Stimulated activated CD8-positive, alpha-beta memory T cell treated with anti-CD3 and anti-CD28 coated beads, Interleukin-7, amount 100 ng/mL, for 4 hours (primary cell): ENCODE results near the gene ANO1.
"Not testable (repeated sequence)": the region's sequence is repeated elsewhere in the genome, so short reads cannot be mapped to it uniquely, and the experiment has no call there.

Source experiments
- DNase-seq, 2 donors: peaks; one replicate each; pipeline ENCODE4 v3.0.0-alpha.2; 2020; ENCODE audit warnings: low read depth in 2 of 2

The ANO1 gene

DNA sequence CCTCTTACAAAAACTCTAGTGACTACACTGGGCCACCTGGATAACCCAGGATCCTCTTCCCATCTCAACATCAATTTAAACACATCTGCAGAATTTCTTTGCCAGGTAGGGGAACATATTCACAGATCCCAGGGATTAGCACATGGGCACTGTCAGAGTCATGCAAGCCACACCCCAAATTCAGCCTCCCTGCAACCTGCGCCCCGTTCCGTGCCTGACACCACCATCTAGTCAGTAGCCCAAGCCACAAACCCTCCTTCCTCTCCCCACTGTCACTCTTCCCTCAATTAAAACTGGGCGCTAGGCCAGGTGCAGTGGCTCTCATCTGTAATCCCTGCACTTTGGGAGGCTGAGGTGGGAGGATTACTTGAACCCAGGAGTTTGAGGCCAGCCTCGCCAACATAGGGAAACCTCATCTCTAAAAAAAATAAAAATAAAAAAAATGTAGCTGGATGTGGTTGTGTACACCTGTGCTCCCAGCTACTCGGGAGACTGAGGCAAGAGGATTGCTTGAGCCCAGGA lies 131.3 kb downstream of the ANO1 start:
- DNase-seq = no peak

DNA sequence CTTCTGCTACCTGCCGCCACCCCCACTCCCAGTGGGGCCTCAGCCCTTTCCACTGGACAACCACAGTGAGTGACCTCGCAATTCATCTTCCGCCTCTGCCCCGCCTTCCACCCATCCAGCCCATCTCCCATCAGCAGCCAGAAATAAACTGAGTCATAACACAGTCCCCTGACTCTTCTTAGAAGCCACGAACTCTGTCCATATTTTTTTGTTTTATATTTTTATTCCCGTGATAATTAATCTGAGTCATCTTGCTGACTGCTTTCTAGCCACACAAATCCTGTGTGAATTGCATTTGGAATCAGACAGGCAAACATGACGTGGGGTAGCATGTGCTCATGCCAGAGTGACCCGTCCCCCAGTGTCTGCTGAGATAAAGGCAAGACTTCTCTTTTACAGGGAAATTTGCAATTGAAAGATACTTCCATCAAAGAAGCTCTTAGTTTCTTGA lies 132.0 kb downstream of the ANO1 start:
- no peak for DNase-seq

DNA sequence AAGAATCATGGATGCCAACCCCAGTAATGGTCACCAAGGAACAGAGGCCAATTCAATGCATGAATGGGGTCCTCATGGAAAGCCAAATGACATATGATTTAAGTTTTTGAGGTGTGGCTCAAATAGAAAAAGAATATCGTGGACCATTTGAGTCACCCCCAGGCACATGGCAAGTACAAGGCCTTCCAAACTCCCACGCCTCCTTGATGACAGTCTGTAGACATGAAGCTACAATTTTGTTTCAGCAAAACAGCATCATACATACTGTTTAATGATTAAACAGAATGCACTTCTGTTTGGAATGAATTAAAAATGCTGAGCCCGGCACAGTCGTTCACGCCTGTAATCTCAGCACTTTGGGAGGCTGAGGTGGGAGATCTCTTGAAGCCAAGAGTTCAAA lies 132.4 kb downstream of the ANO1 start:
- no peak for DNase-seq

DNA sequence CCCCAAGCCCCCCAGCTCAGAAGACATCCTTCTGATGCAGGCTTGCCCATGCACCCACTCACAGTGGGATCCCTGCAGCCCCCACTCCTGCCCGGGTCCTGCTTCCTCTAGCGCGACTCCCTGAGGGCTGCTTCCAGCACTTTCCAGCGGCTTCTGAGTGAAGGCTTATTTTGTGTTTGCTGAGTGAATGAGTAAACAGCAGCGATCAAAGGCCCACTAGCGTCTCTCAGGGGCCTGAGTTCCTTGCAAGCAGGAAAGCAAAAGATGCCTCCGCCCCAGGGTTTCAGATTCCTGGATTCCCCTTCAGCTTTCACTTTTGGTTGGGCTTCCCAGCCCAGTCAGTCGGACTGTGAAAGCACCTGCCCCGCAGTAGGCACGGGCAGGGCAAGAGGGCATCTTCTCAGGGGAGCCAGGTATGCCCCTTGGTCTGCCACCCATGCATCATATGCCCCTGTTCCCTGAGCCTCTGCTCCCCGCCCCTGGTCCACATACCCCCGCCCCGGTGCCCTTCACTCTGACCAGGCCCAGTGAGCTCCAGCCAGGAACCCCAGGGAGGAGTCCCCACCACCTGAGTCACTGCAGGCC lies 134.2 kb downstream of the ANO1 start:
- no peak for DNase-seq

DNA sequence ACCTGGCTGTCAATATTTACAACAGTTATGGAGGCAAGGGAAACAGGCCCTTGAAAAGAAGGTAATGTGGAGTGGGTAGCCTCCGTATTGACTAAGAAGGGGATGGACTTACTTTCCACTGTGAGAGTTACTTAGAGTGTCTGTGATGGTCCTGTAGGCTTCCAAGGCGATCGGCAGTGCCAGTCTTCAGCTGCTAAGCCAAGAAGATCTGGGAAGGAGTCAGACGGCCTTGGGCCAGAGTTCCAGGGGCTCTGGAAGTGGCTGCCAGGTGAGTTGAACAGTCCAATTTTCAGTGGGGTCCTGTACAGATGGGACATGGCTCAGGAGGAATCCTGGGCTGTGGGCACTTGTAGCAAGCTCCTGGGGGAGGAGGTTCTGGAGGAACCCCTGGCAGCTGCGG lies 139.3 kb downstream of the ANO1 start:
- not testable (repeated sequence) for DNase-seq

DNA sequence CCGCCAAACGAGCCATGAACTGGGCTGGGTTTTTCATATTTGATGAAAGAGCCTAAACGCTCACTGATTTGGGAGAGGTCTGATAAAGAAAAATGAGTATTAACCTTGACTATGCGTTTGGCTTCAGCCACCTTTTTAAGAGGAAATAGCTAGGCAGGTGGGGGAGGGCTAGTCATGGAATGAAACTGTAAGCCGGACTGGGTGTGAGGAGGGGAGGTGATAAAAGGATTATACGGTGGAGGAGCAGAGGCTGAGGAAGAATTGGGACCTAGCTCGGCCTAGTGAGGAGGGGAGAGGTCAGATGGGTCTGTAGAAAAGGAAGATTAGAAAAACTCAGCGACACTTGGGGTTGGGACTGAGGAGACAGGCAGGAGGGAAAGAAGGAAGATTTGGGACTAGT lies 140.0 kb downstream of the ANO1 start:
- DNase-seq = not testable (repeated sequence)

DNA sequence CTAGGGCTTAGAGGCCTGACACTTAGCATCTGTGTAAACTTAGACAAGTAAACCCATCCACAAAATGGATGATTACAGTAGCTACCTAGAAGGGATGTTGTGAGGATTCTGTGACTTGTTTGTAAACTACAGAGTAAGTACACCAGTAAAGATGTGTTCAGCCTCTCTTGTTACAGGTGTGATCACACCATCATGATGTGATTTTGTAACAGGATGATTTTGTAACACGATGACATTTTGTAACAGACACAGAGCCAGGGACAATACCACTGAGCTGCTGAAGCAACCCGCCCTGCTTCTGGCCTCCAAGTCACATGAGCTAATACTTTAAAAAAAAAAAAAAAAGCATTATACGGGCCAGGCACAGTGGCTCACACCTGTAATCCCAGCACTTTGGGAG lies 142.0 kb downstream of the ANO1 start:
- DNase-seq = no peak

DNA sequence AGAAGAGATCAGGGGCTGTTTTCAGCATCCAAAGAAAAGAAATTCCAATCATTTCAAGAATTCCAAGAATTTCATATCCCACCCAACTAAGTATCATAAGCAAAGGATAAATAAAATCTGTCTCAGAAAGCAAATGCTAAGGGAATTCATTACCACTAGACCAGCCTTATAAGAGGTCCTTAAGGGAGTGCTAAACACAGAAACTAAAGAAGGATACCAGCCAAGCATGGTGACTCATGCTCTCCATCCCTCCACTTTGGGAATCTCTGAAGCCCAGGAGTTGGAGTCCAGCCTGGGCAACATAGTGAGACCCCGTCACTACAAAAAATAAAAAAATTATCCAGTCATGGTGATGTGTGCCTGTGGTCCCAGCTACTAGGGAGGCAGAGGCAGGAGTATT lies 142.8 kb downstream of the ANO1 start:
- no peak for DNase-seq

DNA sequence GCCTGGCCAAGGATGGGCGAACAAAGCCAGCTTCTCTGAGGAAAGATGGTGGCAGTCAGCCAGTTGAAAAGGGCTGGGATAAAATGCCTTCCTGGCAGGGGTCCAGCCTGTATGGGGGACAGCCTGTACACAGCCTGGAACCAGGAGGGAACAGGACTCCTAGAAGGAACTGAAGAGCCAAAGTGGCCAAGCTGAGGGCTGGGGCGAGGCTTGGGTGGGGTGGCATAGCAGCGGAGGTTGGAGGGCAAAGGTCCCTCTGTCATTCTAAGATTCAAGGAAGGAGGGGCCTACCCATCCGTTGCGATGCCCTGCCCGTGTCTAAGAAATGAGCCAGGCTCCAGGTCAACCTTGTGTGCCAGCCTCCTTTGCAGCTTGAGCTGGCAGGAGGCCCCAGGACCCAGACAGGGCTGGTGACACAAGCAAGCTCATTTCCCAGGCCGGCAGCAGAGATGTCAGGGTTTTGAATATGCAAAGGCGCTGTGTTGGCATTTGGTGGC lies 147.6 kb downstream of the ANO1 start:
- DNase-seq = no peak

DNA sequence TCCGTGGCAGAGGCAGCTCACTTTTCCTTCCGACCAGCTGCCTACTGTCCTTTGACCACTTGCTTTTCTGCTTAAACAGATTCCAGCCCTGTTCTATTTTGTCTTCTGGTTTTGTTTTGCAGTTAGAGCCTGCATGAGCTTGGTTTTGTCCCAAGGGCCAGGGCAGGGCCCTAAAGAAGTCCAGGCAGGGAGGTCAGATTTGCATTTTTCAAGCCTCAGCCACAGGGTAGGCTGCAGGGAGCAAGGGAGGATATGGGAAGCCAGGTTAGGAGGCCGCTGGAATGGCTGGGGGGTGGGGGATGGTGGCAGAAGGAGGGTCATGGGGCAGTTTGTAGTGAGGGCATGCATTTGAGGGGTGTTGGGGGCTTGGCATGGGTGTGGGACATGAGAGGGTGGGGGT lies 148.1 kb downstream of the ANO1 start:
- DNase-seq = no peak

DNA sequence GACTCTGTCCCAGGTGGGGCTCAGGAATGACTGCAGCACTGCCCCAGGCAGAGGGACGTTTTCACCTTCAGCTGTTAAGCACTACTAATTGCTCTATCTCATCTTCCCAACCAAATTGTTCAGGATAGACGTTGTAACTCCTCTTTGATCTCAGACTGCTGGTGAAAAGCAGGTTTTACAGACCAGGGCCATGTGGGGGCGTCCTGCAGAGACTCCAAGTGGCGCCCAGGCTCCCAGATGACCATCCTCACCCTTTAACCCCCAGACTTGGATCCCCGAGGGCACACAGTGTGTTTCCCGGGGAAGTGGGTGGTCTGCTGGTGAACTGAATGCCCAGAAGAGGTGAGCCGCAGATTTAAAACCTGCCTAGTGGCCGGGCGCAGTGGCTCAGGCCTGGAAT lies 148.8 kb downstream of the ANO1 start:
- no peak for DNase-seq

DNA sequence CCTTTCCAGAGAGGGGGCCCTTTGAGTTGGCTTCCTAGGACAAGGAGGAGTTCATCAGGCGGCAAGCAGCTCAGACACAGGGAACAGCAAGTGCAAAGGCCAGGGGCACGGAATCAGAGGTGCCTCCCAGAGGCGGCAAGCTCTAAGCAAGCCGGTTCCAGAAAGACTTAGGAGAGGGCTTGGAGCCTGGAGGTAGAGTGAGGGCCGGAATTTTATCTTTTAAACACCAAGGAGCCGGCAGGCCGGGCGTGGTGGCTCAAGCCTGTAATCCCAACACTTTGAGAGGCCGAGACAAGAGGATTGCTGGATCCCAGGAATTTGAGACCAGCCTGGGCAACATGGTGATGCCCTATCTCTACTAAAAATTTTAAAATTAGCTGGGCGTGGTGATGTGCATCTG lies 151.6 kb downstream of the ANO1 start:
- DNase-seq = no peak

DNA sequence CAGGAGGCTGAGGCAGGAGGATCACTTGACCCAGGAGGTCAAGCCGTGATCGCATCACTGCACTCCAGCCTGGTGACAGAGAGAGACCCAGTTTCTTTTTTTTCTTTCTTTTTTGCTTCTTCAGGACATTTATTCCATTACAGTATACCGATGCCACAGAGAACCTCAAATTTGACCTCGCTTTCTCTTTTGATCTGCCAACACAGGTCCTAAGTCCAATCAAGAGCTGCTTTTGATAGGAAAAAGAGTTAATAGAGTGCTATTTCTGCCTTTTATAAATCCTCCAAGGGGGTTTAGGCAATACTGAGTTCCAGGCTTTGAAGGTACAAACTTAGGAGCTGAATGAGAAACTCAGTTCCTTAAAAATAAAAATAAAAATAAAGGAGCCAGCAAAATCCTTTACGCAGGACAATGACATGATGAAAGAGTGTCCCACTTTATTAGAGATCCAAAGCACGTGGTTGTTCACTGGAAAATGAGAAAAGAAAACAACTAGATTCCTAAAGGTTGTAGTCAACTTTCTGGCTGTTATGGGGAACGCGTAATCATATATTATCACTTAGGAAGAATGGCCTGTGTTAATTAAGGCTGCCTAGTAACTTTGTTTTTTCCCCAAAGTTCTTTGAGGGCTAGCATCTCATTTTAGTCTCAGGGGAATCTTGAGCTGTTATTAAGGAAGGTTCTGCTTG lies 152.2 kb downstream of the ANO1 start:
- no peak for DNase-seq

DNA sequence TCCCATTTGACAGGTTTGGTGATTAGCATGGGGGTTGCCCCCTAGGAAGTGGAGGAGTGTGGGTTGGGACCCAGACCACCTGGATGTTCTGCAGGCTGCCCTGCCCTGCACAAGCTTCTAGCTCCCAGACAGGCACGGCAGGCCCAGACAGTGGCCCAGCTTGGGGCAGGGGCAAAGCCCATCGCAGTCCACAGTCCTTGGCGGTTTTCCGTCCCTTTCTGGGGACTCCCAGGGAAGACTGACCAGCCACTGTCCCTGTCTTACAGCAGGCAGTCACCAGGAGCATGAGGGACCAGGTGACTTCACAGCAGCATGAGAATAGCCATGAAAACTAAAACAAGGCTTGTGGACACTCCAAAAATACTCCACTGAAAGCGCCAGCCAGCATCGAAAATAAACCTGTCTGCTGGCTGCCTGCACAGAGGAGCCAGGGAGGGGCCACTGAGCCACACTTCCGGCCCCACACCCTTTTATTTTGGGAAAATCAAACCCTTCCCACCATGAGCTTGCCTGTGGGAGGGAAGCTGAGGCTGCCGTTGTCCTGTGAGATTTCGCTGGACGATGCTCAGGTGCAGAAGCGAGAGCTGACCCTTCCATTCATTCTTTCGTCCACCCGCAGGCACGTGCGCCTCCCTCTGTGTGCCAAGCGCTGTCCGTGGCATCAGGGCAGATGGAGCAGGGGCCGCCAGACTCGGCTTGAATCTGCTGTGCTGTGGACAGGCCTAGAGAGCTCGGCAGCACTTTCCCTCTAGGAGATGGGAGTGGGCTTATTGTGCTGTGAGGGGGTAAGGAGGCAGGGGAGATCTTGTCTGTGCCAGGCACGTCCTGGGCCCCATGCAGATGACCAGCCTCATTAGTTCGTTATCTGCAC lies 153.0 kb downstream of the ANO1 start:
- no peak for DNase-seq

DNA sequence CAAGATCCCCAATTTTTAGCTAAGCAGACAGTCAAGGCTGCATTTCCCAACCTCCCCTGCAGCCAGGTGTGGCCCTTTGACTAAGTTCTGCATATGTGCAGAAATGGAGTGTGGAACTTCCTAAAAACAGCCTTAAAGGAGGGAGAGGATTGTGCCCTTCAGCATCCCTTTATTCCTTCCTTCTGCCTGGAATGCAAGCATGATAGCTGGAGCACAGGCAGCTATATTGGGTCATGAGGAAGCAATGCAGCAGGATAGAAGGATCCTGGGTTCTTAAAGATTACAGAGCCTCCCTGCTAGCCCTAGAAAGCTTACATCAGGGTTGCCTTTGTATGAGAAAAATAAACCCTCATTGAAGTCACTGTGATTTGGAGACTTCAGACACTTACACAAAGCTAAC lies 154.9 kb downstream of the ANO1 start:
- no peak for DNase-seq

DNA sequence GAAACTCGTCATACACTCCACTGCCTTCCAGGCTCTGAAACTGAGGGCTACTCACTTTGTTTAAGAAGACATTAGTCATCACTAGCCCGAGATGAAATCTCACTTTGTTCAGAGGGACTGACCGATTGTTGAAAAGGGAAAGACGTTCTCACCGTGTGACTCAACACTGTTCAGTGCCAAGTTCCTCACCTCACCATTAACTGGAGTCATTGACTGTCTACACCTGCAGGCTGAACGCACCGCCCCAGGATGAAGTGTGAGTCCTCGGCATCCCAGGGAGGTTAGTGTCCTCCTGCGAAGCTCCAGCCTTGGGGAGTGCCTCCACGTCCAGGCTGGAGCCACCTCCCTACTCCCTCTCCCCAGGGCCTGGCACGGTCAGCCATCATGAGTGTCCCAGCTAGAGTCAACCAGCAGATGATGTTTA lies 155.4 kb downstream of the ANO1 start:
- DNase-seq = no peak

DNA sequence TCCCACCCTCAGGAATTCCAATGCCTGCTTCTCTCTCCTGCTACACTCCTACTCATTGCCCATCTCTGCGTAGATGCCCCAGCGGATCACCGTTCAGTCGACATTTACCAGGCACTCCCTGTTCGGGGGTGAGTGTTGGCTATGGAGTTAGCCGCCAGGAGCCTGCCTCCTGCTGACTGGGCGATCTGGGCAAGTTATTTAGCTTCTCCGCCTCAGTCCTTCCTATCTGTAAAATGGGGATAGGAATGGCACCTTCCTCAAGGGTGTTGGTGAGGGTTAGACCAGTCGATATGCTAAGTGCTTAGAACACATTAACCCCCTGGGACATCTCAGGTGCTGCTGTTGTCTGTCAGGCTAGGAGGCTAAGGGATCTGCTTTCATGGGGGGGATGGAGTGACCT lies 155.8 kb downstream of the ANO1 start:
- DNase-seq = no peak
